ENCODE results near the gene ADCK2. TPM values are rescaled to one million over a fixed set of nuclear protein-coding genes. Genes with fewer than 3 reads are reported as not detected.

Gene ADCK2
- total and polyA plus RNA-seq, 9 of the 15 experiments (the other 6 are each of a cell fraction or from before 2014, with no cell fraction given) = 0.08 to 14.3 (median 9.7) TPM

DNA sequence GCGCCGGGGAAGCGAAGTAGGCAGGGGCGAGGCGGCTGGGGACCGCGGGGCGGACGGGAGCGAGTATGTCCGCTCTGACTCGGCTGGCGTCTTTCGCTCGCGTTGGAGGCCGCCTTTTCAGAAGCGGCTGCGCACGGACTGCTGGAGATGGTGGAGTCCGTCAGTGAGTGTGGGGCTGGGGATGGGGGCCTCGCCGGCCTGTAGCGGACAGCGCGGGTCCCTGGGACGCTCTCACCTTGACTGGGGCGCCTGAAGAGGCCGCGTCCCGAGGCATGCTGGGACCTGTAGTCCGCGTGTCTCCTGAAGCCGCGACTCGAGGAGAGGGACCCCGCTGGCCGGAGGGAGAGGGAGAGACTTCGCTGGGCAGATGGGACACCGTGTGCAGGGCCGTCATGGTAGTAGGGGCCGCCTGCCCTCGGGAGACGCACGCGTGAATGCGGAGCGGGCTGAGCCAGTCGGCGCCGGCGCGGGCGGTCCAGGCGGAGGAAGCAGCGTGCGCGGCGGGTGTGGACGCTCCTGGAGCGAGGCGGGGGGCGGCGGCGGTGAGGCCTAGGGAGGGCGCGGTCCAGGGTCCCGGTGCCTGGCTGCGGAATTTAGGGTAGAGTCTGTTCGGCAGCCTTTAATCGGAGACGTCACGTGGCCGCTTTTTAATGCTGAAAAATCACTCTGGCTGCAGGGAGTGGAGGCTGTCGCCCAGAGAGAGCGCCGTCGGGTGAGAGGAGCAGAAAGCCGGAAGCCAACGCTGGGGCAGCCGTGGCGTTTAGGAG, 24.1 kb downstream of the ADCK2 start, which contains the start of gene NDUFB2 (continued):
- TF ChIP-seq, protein P1, sequence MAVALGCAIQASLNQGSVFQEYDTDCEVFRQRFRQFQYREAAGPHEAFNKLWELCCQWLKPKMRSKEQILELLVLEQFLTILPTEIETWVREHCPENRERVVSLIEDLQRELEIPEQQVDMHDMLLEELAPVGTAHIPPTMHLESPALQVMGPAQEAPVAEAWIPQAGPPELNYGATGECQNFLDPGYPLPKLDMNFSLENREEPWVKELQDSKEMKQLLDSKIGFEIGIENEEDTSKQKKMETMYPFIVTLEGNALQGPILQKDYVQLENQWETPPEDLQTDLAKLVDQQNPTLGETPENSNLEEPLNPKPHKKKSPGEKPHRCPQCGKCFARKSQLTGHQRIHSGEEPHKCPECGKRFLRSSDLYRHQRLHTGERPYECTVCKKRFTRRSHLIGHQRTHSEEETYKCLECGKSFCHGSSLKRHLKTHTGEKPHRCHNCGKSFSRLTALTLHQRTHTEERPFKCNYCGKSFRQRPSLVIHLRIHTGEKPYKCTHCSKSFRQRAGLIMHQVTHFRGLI (CRISPR knock-in tag; IDR thresholded peaks at IDR 0.05) = no peak
- TF ChIP-seq, protein P2, sequence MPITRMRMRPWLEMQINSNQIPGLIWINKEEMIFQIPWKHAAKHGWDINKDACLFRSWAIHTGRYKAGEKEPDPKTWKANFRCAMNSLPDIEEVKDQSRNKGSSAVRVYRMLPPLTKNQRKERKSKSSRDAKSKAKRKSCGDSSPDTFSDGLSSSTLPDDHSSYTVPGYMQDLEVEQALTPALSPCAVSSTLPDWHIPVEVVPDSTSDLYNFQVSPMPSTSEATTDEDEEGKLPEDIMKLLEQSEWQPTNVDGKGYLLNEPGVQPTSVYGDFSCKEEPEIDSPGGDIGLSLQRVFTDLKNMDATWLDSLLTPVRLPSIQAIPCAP (CRISPR knock-in tag; IDR thresholded peaks at IDR 0.05; ENCODE audit: borderline replicate concordance) = no peak
- TF ChIP-seq ZBTB17 (CRISPR knock-in tag; IDR thresholded peaks at IDR 0.05) = peak; percentile 90
- peak; percentile 27 for TF ChIP-seq PRDM10 (IDR thresholded peaks at IDR 0.05; ENCODE audit: partially characterized antibody)
- no peak for TF ChIP-seq SP2 (IDR thresholded peaks at IDR 0.05; ENCODE audit: extremely low read depth, low read depth, low read length, poor library complexity, severe bottlenecking)
- TF ChIP-seq YY1 (IDR thresholded peaks at IDR 0.05; ENCODE audit: borderline replicate concordance in 1 of 3, control insufficient read depth in 1 of 3, extremely low read depth in 1 of 3, insufficient read depth in 3 of 3, insufficient read length in 1 of 3, insufficient replicate concordance in 2 of 3, low read depth in 1 of 3, low read length in 2 of 3) = peak; percentile 29 to 71 (median 69)
- TF ChIP-seq HDGF (IDR thresholded peaks at IDR 0.05) = no peak
- peak; percentile 83; the same call in 1 of the 2 replicates for TF ChIP-seq PML (IDR thresholded peaks at IDR 0.05; ENCODE audit: low read length)
- TF ChIP-seq, protein P3, sequence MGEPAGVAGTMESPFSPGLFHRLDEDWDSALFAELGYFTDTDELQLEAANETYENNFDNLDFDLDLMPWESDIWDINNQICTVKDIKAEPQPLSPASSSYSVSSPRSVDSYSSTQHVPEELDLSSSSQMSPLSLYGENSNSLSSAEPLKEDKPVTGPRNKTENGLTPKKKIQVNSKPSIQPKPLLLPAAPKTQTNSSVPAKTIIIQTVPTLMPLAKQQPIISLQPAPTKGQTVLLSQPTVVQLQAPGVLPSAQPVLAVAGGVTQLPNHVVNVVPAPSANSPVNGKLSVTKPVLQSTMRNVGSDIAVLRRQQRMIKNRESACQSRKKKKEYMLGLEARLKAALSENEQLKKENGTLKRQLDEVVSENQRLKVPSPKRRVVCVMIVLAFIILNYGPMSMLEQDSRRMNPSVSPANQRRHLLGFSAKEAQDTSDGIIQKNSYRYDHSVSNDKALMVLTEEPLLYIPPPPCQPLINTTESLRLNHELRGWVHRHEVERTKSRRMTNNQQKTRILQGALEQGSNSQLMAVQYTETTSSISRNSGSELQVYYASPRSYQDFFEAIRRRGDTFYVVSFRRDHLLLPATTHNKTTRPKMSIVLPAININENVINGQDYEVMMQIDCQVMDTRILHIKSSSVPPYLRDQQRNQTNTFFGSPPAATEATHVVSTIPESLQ (CRISPR knock-in tag; IDR thresholded peaks at IDR 0.05) = peak; percentile 96
- no peak for TF ChIP-seq WHSC1 (IDR thresholded peaks at IDR 0.05; ENCODE audit: low read length)
- TF ChIP-seq THRA (IDR thresholded peaks at IDR 0.05) = no peak
- TF ChIP-seq PURB (CRISPR knock-in tag; IDR thresholded peaks at IDR 0.05; ENCODE audit: low read depth) = no peak
- no peak; the same call in 1 of the 2 replicates for TF ChIP-seq ZNF274 (IDR thresholded peaks at IDR 0.05; ENCODE audit: borderline replicate concordance, low read depth, low read length)
- peak; percentile 97; the same call in 1 of the 2 replicates for TF ChIP-seq CREM (IDR thresholded peaks at IDR 0.05; ENCODE audit: low read depth)
- peak; percentile 74; the same call in 1 of the 2 replicates for TF ChIP-seq ZNF263 (CRISPR knock-in tag; IDR thresholded peaks at IDR 0.05; ENCODE audit: borderline replicate concordance)
